AG04450 (cell line): ENCODE results near the gene AGTPBP1. TPM values are rescaled to one million over a fixed set of nuclear protein-coding genes. Genes with fewer than 3 reads are reported as not detected.

Experiments
- CTCF ChIA-PET: fragments of 300-600, 350-600 bp; formaldehyde crosslinking; extraction: SDS; loops from one replicate; lab custom pipeline; 2022; ENCODE audit warnings: antibody characterized with exemption, inconsistent platforms; lab: Charles Lee
- POLR2A ChIA-PET: fragments of 350-600 bp; formaldehyde crosslinking; extraction: SDS; loops from one replicate; lab custom pipeline; 2021; ENCODE audit warnings: antibody characterized with exemption, inconsistent platforms; lab: Yijun Ruan, JAX
- DNase-seq: peaks from one replicate; pipeline ENCODE4 v3.0.0-alpha.2; 2011; ENCODE audit warnings: low read depth, low spot score
- H3K27ac ChIP-seq: one replicate; pipeline ENCODE4 v1.5.1; 2012; ENCODE audit warnings: low read depth, low read length, control low read depth
- H3K27me3 ChIP-seq: one replicate; pipeline ENCODE4 v1.6.0; 2012; ENCODE audit warnings: low read length; ENCODE audit not compliant: control insufficient read depth, insufficient read depth
- H3K4me3 ChIP-seq: 2 replicates; pipeline ENCODE4 v1.5.1; 2011; ENCODE audit warnings: mild to moderate bottlenecking, low read depth, low read length, control low read depth
- H3K9me3 ChIP-seq: 2 replicates; pipeline ENCODE4 v1.5.1; 2012; ENCODE audit warnings: low read length; ENCODE audit not compliant: control insufficient read depth, insufficient read depth
- polyA plus RNA-seq: library from polyadenylated mRNA; depleted of rRNA; stranded (reverse); fragments of >200 nt; gene quantifications from 2 replicates; pipeline ENCODE4 v1.2.3, GENCODE V29; 2011
- TF ChIP-seq, protein P1 (sequence below): IDR thresholded peaks from 2 replicates; pipeline ENCODE4 v1.5.1; 2011; ENCODE audit warnings: low read depth, low read length, control low read depth, inconsistent platforms

The AGTPBP1 gene
- polyA plus RNA-seq, 1 experiment: 4.4 TPM

DNA sequence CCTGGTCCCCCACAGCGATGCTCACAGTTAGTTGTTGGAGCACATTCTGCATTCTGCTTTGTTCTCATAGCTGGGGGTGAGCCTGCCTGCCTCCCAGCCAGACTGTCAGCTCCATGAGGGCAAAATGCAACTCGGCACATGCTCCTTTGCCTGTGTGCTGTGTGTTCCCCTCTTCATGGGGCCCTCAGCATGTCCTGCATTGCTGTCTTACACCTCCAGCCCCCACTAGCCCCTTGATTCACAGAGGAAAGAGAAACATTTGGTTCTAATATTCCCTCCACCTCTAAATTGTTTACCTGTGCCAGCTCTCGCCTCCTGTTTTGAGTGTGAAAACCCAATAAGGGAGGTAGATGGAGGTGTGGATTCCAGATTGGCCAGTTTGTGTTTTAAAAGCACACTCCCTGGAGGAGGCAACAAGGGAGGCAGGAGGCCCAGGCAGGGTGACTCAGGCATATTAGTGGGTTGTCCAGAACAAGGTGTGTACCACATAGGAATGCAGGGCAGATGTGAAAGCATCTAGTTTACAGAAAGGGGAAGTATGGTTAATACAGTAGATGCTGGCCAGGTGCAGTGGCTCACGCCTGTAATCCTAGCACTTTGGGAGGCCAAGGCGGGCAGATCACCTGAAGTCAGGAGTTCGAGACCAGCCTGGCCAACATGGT lies 224.6 kb downstream of the AGTPBP1 start:
- no peaks in the 10 kb centered on the region for H3K27me3 ChIP-seq
- ChIA-PET CTCF (no interaction called here), POLR2A (no interaction called here)
- no peak overlapping the region for H3K4me3 ChIP-seq
- TF ChIP-seq, protein P1, sequence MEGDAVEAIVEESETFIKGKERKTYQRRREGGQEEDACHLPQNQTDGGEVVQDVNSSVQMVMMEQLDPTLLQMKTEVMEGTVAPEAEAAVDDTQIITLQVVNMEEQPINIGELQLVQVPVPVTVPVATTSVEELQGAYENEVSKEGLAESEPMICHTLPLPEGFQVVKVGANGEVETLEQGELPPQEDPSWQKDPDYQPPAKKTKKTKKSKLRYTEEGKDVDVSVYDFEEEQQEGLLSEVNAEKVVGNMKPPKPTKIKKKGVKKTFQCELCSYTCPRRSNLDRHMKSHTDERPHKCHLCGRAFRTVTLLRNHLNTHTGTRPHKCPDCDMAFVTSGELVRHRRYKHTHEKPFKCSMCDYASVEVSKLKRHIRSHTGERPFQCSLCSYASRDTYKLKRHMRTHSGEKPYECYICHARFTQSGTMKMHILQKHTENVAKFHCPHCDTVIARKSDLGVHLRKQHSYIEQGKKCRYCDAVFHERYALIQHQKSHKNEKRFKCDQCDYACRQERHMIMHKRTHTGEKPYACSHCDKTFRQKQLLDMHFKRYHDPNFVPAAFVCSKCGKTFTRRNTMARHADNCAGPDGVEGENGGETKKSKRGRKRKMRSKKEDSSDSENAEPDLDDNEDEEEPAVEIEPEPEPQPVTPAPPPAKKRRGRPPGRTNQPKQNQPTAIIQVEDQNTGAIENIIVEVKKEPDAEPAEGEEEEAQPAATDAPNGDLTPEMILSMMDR: no peak
- peaks cover 11% of the 10 kb centered on the region for H3K9me3 ChIP-seq
- H3K27ac ChIP-seq: no peak overlapping the region
- no peak for DNase-seq

DNA sequence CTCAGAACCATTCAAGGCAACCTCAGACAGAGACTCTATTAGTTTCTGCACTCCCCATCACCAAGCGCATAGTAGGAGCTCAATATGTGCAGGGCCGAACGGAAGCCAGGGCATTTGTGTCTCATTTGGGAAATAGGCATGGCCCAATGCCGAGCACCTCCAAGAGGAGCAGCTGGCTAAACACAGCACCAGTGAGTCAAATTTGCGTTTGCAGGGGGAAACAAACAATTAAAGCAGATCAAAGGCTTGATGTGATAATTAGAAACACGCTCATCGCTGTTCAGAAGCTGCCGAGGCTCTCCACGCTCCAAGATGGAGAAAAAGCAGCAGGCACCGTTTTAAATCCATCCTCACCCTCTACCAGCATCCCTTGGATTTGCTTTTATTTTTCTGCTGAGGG lies 225.3 kb downstream of the AGTPBP1 start:
- Histone ChIP-seq H3K27me3 (no peaks in the 10 kb centered on the region), H3K9me3 (peaks cover 16% of the 10 kb centered on the region), H3K27ac (no peak overlapping the region), H3K4me3 (no peak overlapping the region)
- CTCF ChIA-PET: no interaction called here
- TF ChIP-seq, protein P1: no peak
- DNase-seq: no peak
- POLR2A ChIA-PET: no interaction called here

DNA sequence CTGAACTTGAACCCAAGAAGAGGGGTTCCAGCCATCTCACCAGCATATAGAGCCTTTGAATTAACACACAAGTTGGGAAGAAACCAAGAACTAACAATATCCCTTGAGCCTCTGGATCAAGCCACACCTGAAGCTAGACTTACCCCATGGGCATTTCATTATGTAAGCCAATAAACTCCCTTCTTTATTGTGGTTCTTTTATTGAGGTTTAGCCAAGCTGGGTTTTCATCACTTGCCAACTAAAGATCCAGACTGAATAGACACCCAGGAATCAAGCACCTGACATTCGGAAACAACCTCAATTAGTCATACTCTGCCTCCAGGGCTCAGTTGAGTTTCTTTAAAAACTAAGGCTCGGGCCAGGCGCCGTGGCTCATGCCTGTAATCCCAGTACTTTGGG lies 226.7 kb downstream of the AGTPBP1 start:
- no peak for DNase-seq
- H3K27me3 ChIP-seq: no peaks in the 10 kb centered on the region
- H3K4me3 ChIP-seq: no peak overlapping the region
- ChIA-PET CTCF (no interaction called here), POLR2A (no interaction called here)
- TF ChIP-seq, protein P1: no peak
- peaks cover 29% of the 10 kb centered on the region for H3K9me3 ChIP-seq
- H3K27ac ChIP-seq: no peak overlapping the region

DNA sequence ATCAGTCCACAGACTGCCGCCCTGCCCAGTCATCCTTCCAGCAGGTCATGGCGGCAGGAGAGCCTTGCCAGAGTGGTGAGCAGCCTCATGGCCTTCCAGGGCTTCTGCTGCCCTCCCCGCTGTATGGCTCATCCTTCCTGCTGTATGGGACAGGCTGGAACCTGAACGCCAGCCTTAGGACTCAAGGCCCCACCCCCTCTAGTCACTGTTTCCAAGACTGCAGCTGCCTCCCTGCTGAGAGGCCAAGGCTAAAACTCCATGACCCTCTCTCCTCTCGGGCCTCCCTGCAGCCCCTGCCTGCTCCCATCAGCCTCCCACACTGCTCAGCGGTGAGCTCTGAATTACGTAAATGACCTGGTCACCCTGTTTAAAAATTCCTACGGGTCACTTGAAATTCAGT lies 227.5 kb downstream of the AGTPBP1 start:
- TF ChIP-seq, protein P1: no peak
- CTCF ChIA-PET: no interaction called here
- no peak overlapping the region for H3K4me3 ChIP-seq
- no peak overlapping the region for H3K27ac ChIP-seq
- no peak for DNase-seq
- POLR2A ChIA-PET: no interaction called here
- peaks cover 34% of the 10 kb centered on the region for H3K9me3 ChIP-seq
- H3K27me3 ChIP-seq: no peaks in the 10 kb centered on the region

DNA sequence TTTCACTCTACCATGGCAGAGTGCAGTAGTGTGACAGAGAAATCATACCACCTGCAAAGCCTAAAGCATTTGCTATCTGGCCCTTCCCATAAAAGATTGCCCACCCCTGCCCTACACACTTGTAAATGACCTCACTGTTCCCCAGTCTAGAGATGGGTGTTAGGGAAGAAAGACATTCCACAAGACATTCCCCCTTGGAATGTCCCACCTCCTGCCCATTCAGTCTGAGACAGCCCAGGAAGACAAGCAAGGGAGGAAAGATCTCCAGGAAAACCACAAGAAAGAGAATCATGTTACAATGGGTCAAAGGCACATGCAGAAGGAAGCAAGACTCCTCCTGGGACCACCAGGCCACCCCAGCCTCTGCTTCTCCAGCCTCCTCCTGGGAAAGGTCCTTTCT lies 230.0 kb downstream of the AGTPBP1 start:
- no peaks in the 10 kb centered on the region for H3K27me3 ChIP-seq
- peaks cover 40% of the 10 kb centered on the region for H3K9me3 ChIP-seq
- no peak overlapping the region for H3K27ac ChIP-seq
- no peak overlapping the region for H3K4me3 ChIP-seq
- TF ChIP-seq, protein P1: no peak
- ChIA-PET POLR2A (no interaction called here), CTCF (no interaction called here)
- no peak for DNase-seq
